Panc1 (cell line): ENCODE measurements around the gene CST5. TPM values are rescaled to one million over a fixed set of nuclear protein-coding genes. Genes with fewer than 3 reads are reported as not detected.
"Not testable (repeated sequence)": the region's sequence is repeated elsewhere in the genome, so short reads cannot be mapped to it uniquely, and the experiment has no call there.

Source experiments
- ATAC-seq: fragments of 200-7000 bp; cut with Tn5 transposase; 2 replicates; pipeline ENCODE4 v1.9.1; 2020; ENCODE audit warnings: mild to moderate bottlenecking, moderate library complexity
- BruUV-seq: library from RNA; stranded (reverse); fragments of 400-500 nt; replicated peaks from 2 replicates; lab custom pipeline; 2021; lab: Mats Ljungman, UMichigan
- CTCF ChIA-PET: fragments of 300-600 bp; sonication (Branson Sonifier 250); formaldehyde crosslinking; loops from one replicate; lab custom pipeline; 2022; ENCODE audit warnings: antibody characterized with exemption; lab: Charles Lee
- POLR2A ChIA-PET: fragments of 300-600 bp; sonication (Branson Sonifier 250); formaldehyde crosslinking; loops from one replicate; lab custom pipeline; 2022; ENCODE audit warnings: antibody characterized with exemption; lab: Charles Lee
- DNase-seq: peaks from one replicate; pipeline ENCODE4 v3.0.0-alpha.2; 2010; ENCODE audit warnings: low read depth, low spot score
- H3K27ac ChIP-seq: 2 replicates; pipeline ENCODE4 v1.5.1; 2011; ENCODE audit warnings: mild to moderate bottlenecking, low read length, inconsistent platforms
- H3K27me3 ChIP-seq: fragments of 200-500 bp; sonication (Bioruptor generic); 2 replicates; pipeline ENCODE4 v1.6.0; 2014; ENCODE audit warnings: low read length, inconsistent platforms; ENCODE audit not compliant: control insufficient read depth, insufficient read depth
- H3K36me3 ChIP-seq: fragments of 200-500 bp; sonication (Bioruptor generic); 2 replicates; pipeline ENCODE4 v1.5.1; 2014; ENCODE audit warnings: inconsistent platforms, mild to moderate bottlenecking, low read length, moderate library complexity; ENCODE audit not compliant: control insufficient read depth, insufficient read depth
- H3K4me1 ChIP-seq: 2 replicates; pipeline ENCODE4 v1.5.1; 2011; ENCODE audit warnings: inconsistent platforms, mild to moderate bottlenecking, low read length, moderate library complexity; ENCODE audit not compliant: control insufficient read depth, insufficient read depth
- H3K4me3 ChIP-seq, 2 experiments: 2 replicates each; pipeline ENCODE4 v1.5.1; 2011 to 2012; ENCODE audit warnings: low read depth in 2 of 2, low read length in 2 of 2, mild to moderate bottlenecking in 2 of 2, inconsistent platforms in 1 of 2, moderate library complexity in 1 of 2
- H3K9me3 ChIP-seq: fragments of 200-500 bp; sonication (Bioruptor generic); 2 replicates; pipeline ENCODE4 v1.5.1; 2014; ENCODE audit warnings: low read depth, mild to moderate bottlenecking, inconsistent platforms, low read length, moderate library complexity; ENCODE audit not compliant: control insufficient read depth, insufficient read depth
- POLR2AphosphoS5 ChIP-seq: IDR thresholded peaks from 2 replicates; pipeline ENCODE4 v1.6.1; 2012; ENCODE audit warnings: mild to moderate bottlenecking, low read depth, low read length, moderate library complexity
- SIN3A ChIP-seq: IDR thresholded peaks from 2 replicates; pipeline ENCODE4 v1.6.1; 2012; ENCODE audit warnings: low read depth, mild to moderate bottlenecking, low read length, moderate library complexity, borderline replicate concordance; ENCODE audit not compliant: insufficient read depth
- TCF7L2 ChIP-seq: IDR thresholded peaks from 2 replicates; pipeline ENCODE4 v1.6.1; 2011; ENCODE audit warnings: mild to moderate bottlenecking, low read depth, low read length, inconsistent platforms
- in situ Hi-C: cut with HindIII; loops from 2 replicates; pipeline ENCODE4 v1.10.0; 2016; ENCODE audit warnings: low sequenced_read_pairs, low pct_unique_long_range_greater_than_20kb
- intact Hi-C: fragments of 100-400 bp; cut with micrococcal nuclease; formaldehyde crosslinking; loops from one replicate; pipeline ENCODE4 v1.10.0; 2022; ENCODE audit not compliant: unreplicated experiment
- total RNA-seq: library from RNA; stranded (reverse); gene quantifications from one replicate; pipeline ENCODE4 v1.2.1, GENCODE V29; 2021; ENCODE audit not compliant: unreplicated experiment
- TF ChIP-seq, protein P1 (sequence below): fragments of 450-650 bp; IDR thresholded peaks from 2 replicates; pipeline ENCODE4 v1.5.1; 2017; ENCODE audit warnings: mild to moderate bottlenecking
- TF ChIP-seq, protein P2 (sequence below), 2 experiments: IDR thresholded peaks; 2 replicates each; pipeline ENCODE4 v1.6.1; 2011 to 2012; ENCODE audit warnings: low read depth in 2 of 2, control low read depth in 1 of 2, low read length in 1 of 2, mild to moderate bottlenecking in 1 of 2, moderate library complexity in 1 of 2; ENCODE audit not compliant: insufficient read depth in 1 of 2

The CST5 gene
- total RNA-seq, 1 experiment from 2014 or later: not detected

DNA sequence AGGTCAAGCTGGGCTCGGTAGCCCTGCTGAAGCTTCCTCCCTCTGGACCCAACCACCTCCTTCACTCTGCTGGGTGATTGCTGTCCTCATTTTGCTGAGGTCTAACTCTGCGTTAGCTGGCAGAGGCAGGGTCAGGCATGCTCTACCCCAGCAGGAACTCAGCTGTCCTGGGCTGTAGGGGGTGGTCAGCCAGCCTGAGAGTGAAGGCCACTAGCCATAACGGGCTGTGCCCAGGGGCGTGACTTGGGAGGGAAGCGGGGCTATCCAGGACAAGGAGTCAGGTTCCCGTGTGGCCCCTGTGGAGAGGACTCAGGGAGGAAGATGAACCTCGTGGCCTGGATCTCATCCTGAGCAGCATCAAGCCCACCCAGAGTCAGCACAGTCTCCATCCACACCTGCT lies 761 bp downstream of the CST5 start:
- Histone ChIP-seq H3K27me3 (no peaks in the 10 kb centered on the region; the same call in 1 of the 2 replicates), H3K4me3 (no peak overlapping the region), H3K9me3 (no peaks in the 10 kb centered on the region), H3K27ac (no peak overlapping the region), H3K4me1 (no peaks in the 10 kb centered on the region), H3K36me3 (no peaks in the 10 kb centered on the region)
- ChIA-PET CTCF (no interaction called here), POLR2A (no interaction called here)
- ATAC-seq (no peak), DNase-seq (no peak)
- intact Hi-C loops (no loop called here), in situ Hi-C loops (no loop called here)
- TF ChIP-seq, protein P1, sequence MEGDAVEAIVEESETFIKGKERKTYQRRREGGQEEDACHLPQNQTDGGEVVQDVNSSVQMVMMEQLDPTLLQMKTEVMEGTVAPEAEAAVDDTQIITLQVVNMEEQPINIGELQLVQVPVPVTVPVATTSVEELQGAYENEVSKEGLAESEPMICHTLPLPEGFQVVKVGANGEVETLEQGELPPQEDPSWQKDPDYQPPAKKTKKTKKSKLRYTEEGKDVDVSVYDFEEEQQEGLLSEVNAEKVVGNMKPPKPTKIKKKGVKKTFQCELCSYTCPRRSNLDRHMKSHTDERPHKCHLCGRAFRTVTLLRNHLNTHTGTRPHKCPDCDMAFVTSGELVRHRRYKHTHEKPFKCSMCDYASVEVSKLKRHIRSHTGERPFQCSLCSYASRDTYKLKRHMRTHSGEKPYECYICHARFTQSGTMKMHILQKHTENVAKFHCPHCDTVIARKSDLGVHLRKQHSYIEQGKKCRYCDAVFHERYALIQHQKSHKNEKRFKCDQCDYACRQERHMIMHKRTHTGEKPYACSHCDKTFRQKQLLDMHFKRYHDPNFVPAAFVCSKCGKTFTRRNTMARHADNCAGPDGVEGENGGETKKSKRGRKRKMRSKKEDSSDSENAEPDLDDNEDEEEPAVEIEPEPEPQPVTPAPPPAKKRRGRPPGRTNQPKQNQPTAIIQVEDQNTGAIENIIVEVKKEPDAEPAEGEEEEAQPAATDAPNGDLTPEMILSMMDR: no peak
- TF ChIP-seq SIN3A: no peak
- TF ChIP-seq, protein P2, sequence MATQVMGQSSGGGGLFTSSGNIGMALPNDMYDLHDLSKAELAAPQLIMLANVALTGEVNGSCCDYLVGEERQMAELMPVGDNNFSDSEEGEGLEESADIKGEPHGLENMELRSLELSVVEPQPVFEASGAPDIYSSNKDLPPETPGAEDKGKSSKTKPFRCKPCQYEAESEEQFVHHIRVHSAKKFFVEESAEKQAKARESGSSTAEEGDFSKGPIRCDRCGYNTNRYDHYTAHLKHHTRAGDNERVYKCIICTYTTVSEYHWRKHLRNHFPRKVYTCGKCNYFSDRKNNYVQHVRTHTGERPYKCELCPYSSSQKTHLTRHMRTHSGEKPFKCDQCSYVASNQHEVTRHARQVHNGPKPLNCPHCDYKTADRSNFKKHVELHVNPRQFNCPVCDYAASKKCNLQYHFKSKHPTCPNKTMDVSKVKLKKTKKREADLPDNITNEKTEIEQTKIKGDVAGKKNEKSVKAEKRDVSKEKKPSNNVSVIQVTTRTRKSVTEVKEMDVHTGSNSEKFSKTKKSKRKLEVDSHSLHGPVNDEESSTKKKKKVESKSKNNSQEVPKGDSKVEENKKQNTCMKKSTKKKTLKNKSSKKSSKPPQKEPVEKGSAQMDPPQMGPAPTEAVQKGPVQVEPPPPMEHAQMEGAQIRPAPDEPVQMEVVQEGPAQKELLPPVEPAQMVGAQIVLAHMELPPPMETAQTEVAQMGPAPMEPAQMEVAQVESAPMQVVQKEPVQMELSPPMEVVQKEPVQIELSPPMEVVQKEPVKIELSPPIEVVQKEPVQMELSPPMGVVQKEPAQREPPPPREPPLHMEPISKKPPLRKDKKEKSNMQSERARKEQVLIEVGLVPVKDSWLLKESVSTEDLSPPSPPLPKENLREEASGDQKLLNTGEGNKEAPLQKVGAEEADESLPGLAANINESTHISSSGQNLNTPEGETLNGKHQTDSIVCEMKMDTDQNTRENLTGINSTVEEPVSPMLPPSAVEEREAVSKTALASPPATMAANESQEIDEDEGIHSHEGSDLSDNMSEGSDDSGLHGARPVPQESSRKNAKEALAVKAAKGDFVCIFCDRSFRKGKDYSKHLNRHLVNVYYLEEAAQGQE (IDR thresholded peaks at IDR 0.05; ENCODE audit: insufficient read depth in 1 of 2, low read depth in 2 of 2, low read length in 1 of 2): no peak
- no peak for TF ChIP-seq TCF7L2
- TF ChIP-seq POLR2AphosphoS5: no peak
- BruUV-seq: no TSS peak

DNA sequence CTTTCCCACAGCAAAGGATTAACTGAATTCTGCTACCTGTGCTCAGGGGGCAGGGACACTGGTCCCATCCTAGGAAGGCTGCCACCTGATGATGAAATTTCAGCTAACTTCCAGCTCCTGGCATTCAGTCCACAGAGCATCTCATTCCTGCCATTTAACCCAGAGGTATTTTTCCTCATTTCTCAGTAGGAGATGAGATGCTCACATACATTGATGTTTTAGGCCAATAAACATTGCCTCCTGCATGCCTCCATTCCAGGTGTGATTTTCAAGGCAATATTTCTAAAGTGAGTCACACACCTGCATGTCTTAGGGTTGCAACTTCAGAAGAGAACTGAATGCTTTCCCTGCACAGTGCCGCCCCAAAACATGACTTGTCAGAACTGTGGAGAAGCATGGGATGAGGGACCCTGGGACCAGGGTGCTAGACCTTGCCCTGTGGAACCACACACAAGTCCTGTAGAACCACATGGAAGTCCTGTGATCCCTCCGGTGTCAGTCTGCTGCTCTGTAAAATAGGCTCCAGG lies 1.5 kb downstream of the CST5 start:
- H3K27me3 ChIP-seq, in situ Hi-C loops, H3K9me3 ChIP-seq, POLR2A ChIA-PET, ATAC-seq, intact Hi-C loops, CTCF ChIA-PET, H3K4me1 ChIP-seq, H3K4me3 ChIP-seq, H3K27ac ChIP-seq, H3K36me3 ChIP-seq, BruUV-seq, DNase-seq: not testable (repeated sequence)

DNA sequence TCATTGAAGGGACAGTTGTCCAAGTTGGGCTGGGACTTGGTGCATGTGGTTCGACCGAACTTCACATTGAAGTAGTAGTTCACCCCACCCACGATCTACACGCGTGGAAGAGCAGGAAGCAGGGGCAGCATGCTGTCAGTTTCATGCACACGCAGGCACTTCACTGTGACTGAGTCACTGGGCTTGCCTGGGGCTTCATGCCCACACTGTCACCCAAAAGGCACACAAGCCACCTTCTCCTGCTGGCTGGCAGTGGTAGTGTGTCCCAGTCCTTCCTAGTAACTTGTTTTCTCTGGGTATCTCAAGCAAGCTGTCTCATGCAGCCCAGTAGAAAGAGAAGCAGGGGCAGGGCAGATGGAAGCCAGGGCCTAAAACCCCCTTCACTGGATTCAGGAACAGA lies 2.0 kb downstream of the CST5 start:
- POLR2A ChIA-PET: no interaction called here
- no TSS peak for BruUV-seq

More for the DNA sequence above, 2.0 kb downstream of the CST5 start:
- H3K36me3 ChIP-seq: no peaks in the 10 kb centered on the region
- CTCF ChIA-PET: no interaction called here
- no peak overlapping the region for H3K27ac ChIP-seq
- no peaks in the 10 kb centered on the region for H3K4me1 ChIP-seq
- in situ Hi-C loops (no loop called here), intact Hi-C loops (no loop called here)
- H3K4me3 ChIP-seq: no peak overlapping the region
- no peaks in the 10 kb centered on the region for H3K9me3 ChIP-seq
- DNase-seq (no peak), ATAC-seq (no peak)
- H3K27me3 ChIP-seq: no peaks in the 10 kb centered on the region; the same call in 1 of the 2 replicates
- TF ChIP-seq, protein P2 (IDR thresholded peaks at IDR 0.05; ENCODE audit: insufficient read depth in 1 of 2, low read depth in 2 of 2, low read length in 1 of 2): no peak
- TF ChIP-seq SIN3A (no peak), TCF7L2 (no peak), POLR2AphosphoS5 (no peak)
- TF ChIP-seq, protein P1: no peak
